Parathyroid adenoma (tissue), 2 donors: Measurements from ENCODE around the gene TPCN1.

Source experiments
- H2AFZ ChIP-seq: fragments of 300-600 bp; sonication (generic); one replicate; pipeline ENCODE4 v1.7.0; 2017; ENCODE audit warnings: antibody characterized with exemption, mild to moderate bottlenecking
- H3K27ac ChIP-seq: fragments of 300-600 bp; sonication (generic); one replicate; pipeline ENCODE4 v1.7.0; 2017
- H3K27me3 ChIP-seq: fragments of 300-600 bp; sonication (generic); one replicate; pipeline ENCODE4 v1.7.0; 2017; ENCODE audit warnings: low read length; ENCODE audit not compliant: control insufficient read depth, insufficient read depth
- H3K36me3 ChIP-seq: fragments of 300-600 bp; sonication (generic); one replicate; pipeline ENCODE4 v1.7.0; 2017; ENCODE audit warnings: low read length; ENCODE audit not compliant: control insufficient read depth, insufficient read depth
- H3K4me1 ChIP-seq: fragments of 300-600 bp; sonication (generic); one replicate; pipeline ENCODE4 v1.7.0; 2017; ENCODE audit warnings: control low read depth
- H3K4me2 ChIP-seq: fragments of 300-600 bp; sonication (generic); one replicate; pipeline ENCODE4 v1.7.0; 2017; ENCODE audit warnings: low read length
- H3K4me3 ChIP-seq: fragments of 300-600 bp; sonication (generic); one replicate; pipeline ENCODE4 v1.7.0; 2017; ENCODE audit warnings: low read depth, low read length
- H3K79me2 ChIP-seq: fragments of 300-600 bp; sonication (generic); one replicate; pipeline ENCODE4 v1.7.0; 2017; ENCODE audit warnings: control low read depth
- H3K9ac ChIP-seq: fragments of 300-600 bp; sonication (generic); one replicate; pipeline ENCODE4 v1.7.0; 2017; ENCODE audit warnings: mild to moderate bottlenecking
- H3K9me3 ChIP-seq: fragments of 300-600 bp; sonication (generic); one replicate; pipeline ENCODE4 v1.7.0; 2017; ENCODE audit warnings: low read length; ENCODE audit not compliant: control insufficient read depth
- CTCF ChIP-seq: fragments of 300-600 bp; sonication (generic); IDR thresholded peaks from one replicate; pipeline ENCODE4 v1.7.0; 2017; ENCODE audit warnings: antibody characterized with exemption, mild to moderate bottlenecking
- donor health status: primary hyperparathyroidism.

Gene TPCN1

GRCh38 chr12:113260636-113261300, 39.5 kb downstream of the TPCN1 start:
- Histone ChIP-seq H2AFZ (no peak overlapping the region), H3K27me3 (no peaks in the 10 kb centered on the region), H3K9ac (no peak overlapping the region), H3K9me3 (no peaks in the 10 kb centered on the region), H3K4me3 (no peak overlapping the region), H3K4me2 (no peak overlapping the region), H3K36me3 (no peaks in the 10 kb centered on the region), H3K4me1 (peaks cover 19% of the 10 kb centered on the region), H3K79me2 (peaks cover 10% of the 10 kb centered on the region), H3K27ac (no peak overlapping the region)
- TF ChIP-seq CTCF: no peak

DNA sequence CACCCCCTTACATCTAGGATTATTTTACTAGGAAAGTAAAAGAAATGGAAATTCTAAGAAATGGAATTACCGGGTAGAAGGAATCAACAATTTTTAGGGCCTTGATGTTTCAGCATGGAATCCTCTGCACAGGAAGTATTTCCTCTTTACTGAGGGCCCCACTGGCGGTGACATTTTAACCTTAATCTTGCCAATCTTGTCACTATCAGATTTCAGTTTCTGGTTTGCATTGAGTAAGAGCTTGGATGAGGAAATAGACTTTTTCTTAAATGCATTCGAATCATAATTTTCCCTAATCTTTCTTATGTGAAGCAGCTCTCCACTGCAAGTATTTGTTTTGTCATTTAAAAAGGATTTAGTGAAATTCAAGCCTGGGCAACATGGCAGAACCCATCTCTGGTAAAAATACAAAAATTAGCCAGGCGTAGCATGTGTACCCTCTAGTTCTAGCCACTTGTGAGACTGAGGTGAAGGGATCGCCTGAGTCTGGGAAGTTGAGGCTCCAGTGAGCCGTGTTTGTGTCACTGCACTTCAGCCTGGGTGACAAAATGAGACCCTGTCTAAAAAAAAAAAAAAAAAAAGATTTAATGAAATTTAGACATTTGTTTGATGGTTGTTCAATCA, 40.7 kb downstream of the TPCN1 start:
- Histone ChIP-seq H3K4me2 (peak overlapping the region; percentile 23), H3K4me3 (no peak overlapping the region), H3K9me3 (no peaks in the 10 kb centered on the region), H3K36me3 (no peaks in the 10 kb centered on the region), H2AFZ (no peak overlapping the region), H3K9ac (no peak overlapping the region), H3K4me1 (peaks cover 19% of the 10 kb centered on the region), H3K27me3 (no peaks in the 10 kb centered on the region), H3K27ac (peak overlapping the region; percentile 56), H3K79me2 (peaks cover 5% of the 10 kb centered on the region)
- no peak for TF ChIP-seq CTCF

DNA sequence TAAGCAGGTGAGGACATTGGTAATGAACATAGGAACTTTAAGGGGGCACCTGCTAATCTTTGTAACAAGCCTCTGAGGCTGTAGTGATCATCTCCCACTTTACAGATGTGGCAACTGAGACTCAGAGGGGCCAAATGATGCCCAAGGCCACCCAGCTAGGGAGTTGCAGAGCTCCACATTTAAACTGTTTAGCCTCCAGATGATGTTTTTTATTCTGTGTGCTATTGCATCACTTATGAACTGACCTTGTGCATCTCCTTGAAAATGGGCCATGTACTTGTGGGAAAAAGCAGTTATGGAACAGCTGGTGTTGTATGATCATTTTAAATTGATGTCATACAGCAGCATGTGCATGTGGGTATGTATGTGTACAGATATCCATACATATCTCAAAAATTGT, 41.4 kb downstream of the TPCN1 start:
- no peak overlapping the region for H3K4me3 ChIP-seq
- no peak overlapping the region for H2AFZ ChIP-seq
- no peaks in the 10 kb centered on the region for H3K36me3 ChIP-seq
- no peak overlapping the region for H3K9ac ChIP-seq
- H3K9me3 ChIP-seq: no peaks in the 10 kb centered on the region
- no peaks in the 10 kb centered on the region for H3K27me3 ChIP-seq
- peaks cover 5% of the 10 kb centered on the region for H3K79me2 ChIP-seq
- no peak for TF ChIP-seq CTCF
- H3K27ac ChIP-seq: peak overlapping the region; percentile 56
- peaks cover 19% of the 10 kb centered on the region for H3K4me1 ChIP-seq
- no peak overlapping the region for H3K4me2 ChIP-seq

DNA sequence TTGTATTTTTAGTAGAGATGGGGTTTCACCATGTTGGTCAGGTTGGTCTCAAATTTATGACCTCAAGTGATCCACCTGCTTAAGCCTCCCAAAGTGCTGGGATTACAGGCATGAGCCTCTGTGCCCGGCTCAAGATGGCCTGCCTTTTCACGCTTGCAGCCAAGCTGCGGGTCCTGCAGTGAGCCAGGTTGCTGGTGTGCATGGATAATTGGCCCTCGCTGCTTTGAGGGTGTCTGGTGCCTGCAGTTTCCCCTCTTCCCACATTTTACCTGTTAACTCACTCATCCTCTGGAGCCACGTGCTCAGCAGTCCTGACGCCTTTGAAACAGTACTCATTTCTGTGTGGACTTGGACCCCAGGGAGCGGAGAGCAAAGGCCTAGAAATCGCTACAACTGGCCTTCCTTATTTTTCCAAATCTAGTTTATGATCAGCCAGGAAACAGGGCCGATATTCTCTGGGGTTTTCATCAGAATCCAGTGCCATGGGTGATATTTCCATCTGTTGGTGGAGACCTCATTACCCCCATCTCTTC, 42.2 kb downstream of the TPCN1 start:
- Histone ChIP-seq H3K27ac (no peak overlapping the region), H3K9ac (no peak overlapping the region), H3K79me2 (peaks cover 6% of the 10 kb centered on the region), H2AFZ (no peak overlapping the region), H3K36me3 (no peaks in the 10 kb centered on the region), H3K4me2 (no peak overlapping the region), H3K9me3 (no peaks in the 10 kb centered on the region), H3K4me1 (peaks cover 19% of the 10 kb centered on the region), H3K4me3 (no peak overlapping the region), H3K27me3 (no peaks in the 10 kb centered on the region)
- TF ChIP-seq CTCF: no peak
